SK-N-SH (cell line): ENCODE results near the gene USB1. TPM values are rescaled to one million over a fixed set of nuclear protein-coding genes. Genes with fewer than 3 reads are reported as not detected.

Experiments used
- CTCF ChIA-PET: fragments of 300-600, 350-600 bp; formaldehyde crosslinking; extraction: SDS; loops from one replicate; lab custom pipeline; 2021; lab: Yijun Ruan, JAX
- POLR2A ChIA-PET: fragments of 350-600 bp; sonication (Branson Sonifier 250); formaldehyde crosslinking; extraction: SDS; loops from one replicate; lab custom pipeline; 2020; ENCODE audit warnings: antibody characterized with exemption, inconsistent platforms; lab: Yijun Ruan, JAX
- DNase-seq: peaks from one replicate; pipeline ENCODE4 v3.0.0; 2012
- H2AFZ ChIP-seq: fragments of 200-600 bp; sonication (generic); 2 replicates; pipeline ENCODE4 v1.8.1; 2016; ENCODE audit warnings: antibody characterized with exemption, mild to moderate bottlenecking, low read depth
- H3F3A ChIP-seq: fragments of 200-600 bp; sonication (generic); replicated peaks from 2 replicates; pipeline ENCODE3; 2016; ENCODE audit warnings: antibody characterized with exemption, mild to moderate bottlenecking; ENCODE audit not compliant: insufficient read depth
- H3K27ac ChIP-seq, 2 experiments: fragments of 200-500 bp in 1 of 2; fragments of 200-600 bp in 1 of 2; sonication (Bioruptor generic) in 1 of 2; sonication (generic), shearing (Covaris generic) in 1 of 2; 2 replicates each; pipeline versions ENCODE4 v1.5.1 to v1.6.1; 2014 to 2016; ENCODE audit warnings: low read depth in 2 of 2, inconsistent platforms in 1 of 2, low read length in 1 of 2, mild to moderate bottlenecking in 1 of 2, mixed read lengths in 1 of 2
- H3K27me3 ChIP-seq: fragments of 200-600 bp; sonication (generic), shearing (Covaris generic); 2 replicates; pipeline ENCODE4 v1.6.1; 2016; ENCODE audit warnings: mixed run types; ENCODE audit not compliant: insufficient read depth
- H3K36me3 ChIP-seq, 2 experiments: fragments of 200-500 bp in 1 of 2; fragments of 200-600 bp in 1 of 2; sonication (Bioruptor generic) in 1 of 2; sonication (generic) in 1 of 2; replicated peaks in 1 of 2; 2 replicates each; pipeline versions ENCODE3 to v1.5.1; 2014 to 2016; ENCODE audit warnings: low read length in 1 of 2, mild to moderate bottlenecking in 1 of 2; ENCODE audit not compliant: insufficient read depth in 2 of 2, control insufficient read depth in 1 of 2
- H3K4me1 ChIP-seq, 2 experiments: fragments of 200-500 bp in 1 of 2; fragments of 200-600 bp in 1 of 2; sonication (Bioruptor generic) in 1 of 2; sonication (generic), shearing (Covaris generic) in 1 of 2; 2 replicates each; pipeline versions ENCODE4 v1.5.1 to v1.6.1; 2014 to 2016; ENCODE audit warnings: low read depth in 1 of 2, low read length in 1 of 2, mixed run types in 1 of 2; ENCODE audit not compliant: insufficient read depth in 2 of 2, control insufficient read depth in 1 of 2
- H3K4me2 ChIP-seq: fragments of 200-600 bp; sonication (generic), shearing (Covaris generic); 2 replicates; pipeline ENCODE4 v1.6.1; 2017; ENCODE audit warnings: mixed run types
- H3K4me3 ChIP-seq, 2 experiments: fragments of 200-500 bp in 1 of 2; fragments of 200-600 bp in 1 of 2; sonication (Bioruptor generic) in 1 of 2; sonication (generic), shearing (Covaris generic) in 1 of 2; 2 replicates each; pipeline versions ENCODE4 v1.5.1 to v1.8.1; 2014 to 2016; ENCODE audit warnings: low read depth in 2 of 2, inconsistent platforms in 1 of 2, low read length in 1 of 2, mild to moderate bottlenecking in 1 of 2, mixed read lengths in 1 of 2, moderate library complexity in 1 of 2
- H3K79me2 ChIP-seq: fragments of 200-600 bp; sonication (generic); 2 replicates; pipeline ENCODE4 v1.8.1; 2017; ENCODE audit warnings: mild to moderate bottlenecking; ENCODE audit not compliant: insufficient read depth
- H3K9ac ChIP-seq: fragments of 200-600 bp; sonication (generic); 2 replicates; pipeline ENCODE4 v1.6.1; 2017; ENCODE audit warnings: mixed run types
- H3K9me2 ChIP-seq: fragments of 200-600 bp; sonication (generic); 2 replicates; pipeline ENCODE4 v1.6.1; 2017; ENCODE audit warnings: mixed run types
- H3K9me3 ChIP-seq: fragments of 200-600 bp; sonication (generic); 2 replicates; pipeline ENCODE4 v1.6.1; 2017; ENCODE audit warnings: mixed run types, mild to moderate bottlenecking, moderate library complexity
- H4K20me1 ChIP-seq: fragments of 200-600 bp; sonication (generic); 2 replicates; pipeline ENCODE4 v1.6.1; 2017; ENCODE audit warnings: mild to moderate bottlenecking, mixed run types; ENCODE audit not compliant: insufficient read depth
- CHD2 ChIP-seq: fragments of 150-350 bp; IDR thresholded peaks from 2 replicates; pipeline ENCODE4 v1.6.1; 2018; ENCODE audit warnings: low read length; ENCODE audit not compliant: partially characterized antibody
- ELF1 ChIP-seq: IDR thresholded peaks from 2 replicates; pipeline ENCODE4 v1.4.0; 2012
- EZH2phosphoT487 ChIP-seq: fragments of 200-600 bp; sonication (generic); IDR thresholded peaks from 2 replicates; pipeline ENCODE4 v1.6.1; 2017; ENCODE audit warnings: low read depth, mixed run types, mild to moderate bottlenecking, antibody characterized with exemption, moderate library complexity, borderline replicate concordance
- FOSL2 ChIP-seq: IDR thresholded peaks from 2 replicates; pipeline ENCODE4 v1.4.0; 2012; ENCODE audit warnings: low read depth, mild to moderate bottlenecking, moderate library complexity, borderline replicate concordance
- FOXM1 ChIP-seq: IDR thresholded peaks from 2 replicates; pipeline ENCODE4 v1.4.0; 2012; ENCODE audit warnings: low read depth, mild to moderate bottlenecking
- GABPA ChIP-seq: IDR thresholded peaks from 2 replicates; pipeline ENCODE4 v1.4.0; 2012; ENCODE audit warnings: low read depth, mild to moderate bottlenecking
- GATA2 ChIP-seq: sonication (generic); formaldehyde crosslinking; IDR thresholded peaks from 2 replicates; pipeline ENCODE4 v1.5.0; 2020; ENCODE audit warnings: mild to moderate bottlenecking, missing genetic modification reagents
- IRF3 ChIP-seq: fragments of 150-350 bp; IDR thresholded peaks from 2 replicates; pipeline ENCODE4 v1.6.1; 2016; ENCODE audit warnings: mild to moderate bottlenecking, low read depth, low read length
- JUND ChIP-seq: IDR thresholded peaks from 2 replicates; pipeline ENCODE4 v1.4.0; 2012
- MXI1 ChIP-seq: IDR thresholded peaks from 2 replicates; pipeline ENCODE4 v1.6.1; 2012; ENCODE audit warnings: mild to moderate bottlenecking, low read depth, low read length, improper control_type of control experiment
- NRF1 ChIP-seq: IDR thresholded peaks from 2 replicates; pipeline ENCODE4 v1.6.1; 2012; ENCODE audit warnings: low read depth, mild to moderate bottlenecking, low read length
- PBX3 ChIP-seq: IDR thresholded peaks from 2 replicates; pipeline ENCODE4; 2012
- RCOR1 ChIP-seq: fragments of 150-350 bp; IDR thresholded peaks from 2 replicates; pipeline ENCODE4 v1.6.1; 2017; ENCODE audit warnings: antibody characterized with exemption, low read length
- RXRA ChIP-seq: IDR thresholded peaks from 2 replicates; pipeline ENCODE4 v1.4.0; 2012; ENCODE audit warnings: low read depth, mild to moderate bottlenecking, borderline replicate concordance
- TAF1 ChIP-seq: IDR thresholded peaks from 2 replicates; pipeline ENCODE4 v1.6.1; 2012; ENCODE audit warnings: low read depth, mild to moderate bottlenecking, low read length, moderate library complexity, borderline replicate concordance
- TEAD4 ChIP-seq: IDR thresholded peaks from 2 replicates; pipeline ENCODE4 v1.4.0; 2012; ENCODE audit warnings: mild to moderate bottlenecking, borderline replicate concordance; ENCODE audit not compliant: insufficient read depth
- YY1 ChIP-seq: IDR thresholded peaks from 2 replicates; pipeline ENCODE4 v1.4.0; 2012; ENCODE audit warnings: low read depth, mild to moderate bottlenecking
- WGBS: methylation state at CpG from one replicate; pipeline ENCODE4 v1.1.6; 2017; ENCODE audit warnings: low lambda C conversion rate; 5-methylcytosine and 5-hydroxymethylcytosine counted together
- polyA plus RNA-seq, 3 experiments: library from polyadenylated mRNA; depleted of rRNA; stranded (reverse); fragments of >200 nt; gene quantifications; 2 replicates each; pipeline ENCODE4 v1.2.3, GENCODE V29; 2012
- TF ChIP-seq, protein P1 (sequence below): fragments of 150-350 bp; IDR thresholded peaks from 2 replicates; pipeline ENCODE4 v1.6.1; 2017; ENCODE audit warnings: antibody characterized with exemption, low read length, low read depth, borderline replicate concordance
- TF ChIP-seq, protein P2 (sequence below): IDR thresholded peaks from 2 replicates; pipeline ENCODE4 v1.6.1; 2012; ENCODE audit warnings: mild to moderate bottlenecking, low read depth, low read length, moderate library complexity
- TF ChIP-seq, protein P3 (sequence below): IDR thresholded peaks from 2 replicates; pipeline ENCODE4 v1.4.0; 2012; ENCODE audit warnings: low read depth, borderline replicate concordance

Gene USB1
- polyA plus RNA-seq, 1 of the 3 experiments (the other 2 are of a cell fraction) = 94.1 TPM

GRCh38 chr16:57993897-57994296 is 7.3 kb upstream of the USB1 start:
- Histone ChIP-seq H4K20me1 (0 out of 2 replicates have a peak, but pooled peaks cover 3% of the 10 kb centered on the region), H3K27me3 (no peaks in the 10 kb centered on the region), H3K4me1 (peaks cover 0 to 4% of the 10 kb centered on the region in 2 experiments; a peak in 1 of 4 replicates), H3K36me3 (peaks cover 0 to 35% of the 10 kb centered on the region in 2 experiments), H3K27ac (no peak overlapping the region), H3K9ac (no peak overlapping the region), H3K9me3 (no peaks in the 10 kb centered on the region), H3K9me2 (no peaks in the 10 kb centered on the region), H2AFZ (no peak overlapping the region), H3F3A (no peaks in the 10 kb centered on the region), H3K79me2 (peaks cover 8% of the 10 kb centered on the region; the same call in 1 of the 2 replicates), H3K4me3 (no peak overlapping the region), H3K4me2 (no peak overlapping the region)
- 97% methylated on average over 4 of the region's 5 CpGs for WGBS
- TF ChIP-seq FOXM1 (no peak), NRF1 (no peak), TAF1 (no peak), GABPA (no peak), JUND (no peak), RXRA (no peak), RCOR1 (no peak), FOSL2 (no peak), MXI1 (no peak), TEAD4 (no peak), YY1 (no peak), ELF1 (no peak)
- TF ChIP-seq, protein P1, sequence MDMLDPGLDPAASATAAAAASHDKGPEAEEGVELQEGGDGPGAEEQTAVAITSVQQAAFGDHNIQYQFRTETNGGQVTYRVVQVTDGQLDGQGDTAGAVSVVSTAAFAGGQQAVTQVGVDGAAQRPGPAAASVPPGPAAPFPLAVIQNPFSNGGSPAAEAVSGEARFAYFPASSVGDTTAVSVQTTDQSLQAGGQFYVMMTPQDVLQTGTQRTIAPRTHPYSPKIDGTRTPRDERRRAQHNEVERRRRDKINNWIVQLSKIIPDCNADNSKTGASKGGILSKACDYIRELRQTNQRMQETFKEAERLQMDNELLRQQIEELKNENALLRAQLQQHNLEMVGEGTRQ = no peak
- POLR2A ChIA-PET = no interaction called here
- DNase-seq = no peak
- CTCF ChIA-PET = interaction anchor here (1.0 to 1.6 kb wide), 2 partner anchors 93 to 237 kb away, joined by 4 read pairs; no protein-coding TSS in a partner anchor

DNA sequence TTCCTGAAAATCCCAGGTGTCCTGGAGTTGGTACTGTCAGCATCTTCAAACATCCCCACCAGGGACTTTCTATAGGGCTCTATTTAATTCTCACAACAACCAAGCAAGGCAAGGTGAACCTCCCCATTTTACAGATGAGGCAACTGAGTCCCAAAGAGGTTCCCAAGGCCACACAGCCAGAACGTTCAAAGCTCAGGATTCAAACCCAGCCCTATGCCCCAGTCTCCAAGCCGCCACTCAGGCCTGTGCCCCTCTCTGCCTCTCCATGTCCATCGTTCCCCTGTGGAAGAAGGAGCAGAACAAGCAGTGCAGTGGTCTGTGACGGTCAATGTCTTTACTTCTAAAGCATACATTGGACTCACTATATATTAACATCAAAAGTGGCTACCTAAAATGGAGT is 6.8 kb upstream of the USB1 start:
- no peaks in the 10 kb centered on the region for H3K27me3 ChIP-seq
- ChIA-PET CTCF (interaction anchor here (1.0 kb wide), 1 partner anchor 237 kb away, joined by 4 read pairs; no protein-coding TSS in a partner anchor), POLR2A (no interaction called here)
- no peak overlapping the region for H3K9ac ChIP-seq
- no peak for DNase-seq
- 82% methylated on average over 4 of the region's 4 CpGs for WGBS
- H3K9me2 ChIP-seq = no peaks in the 10 kb centered on the region
- no peak overlapping the region for H3K4me2 ChIP-seq
- no peaks in the 10 kb centered on the region for H3F3A ChIP-seq
- H3K27ac ChIP-seq = no peak overlapping the region
- peaks cover 0 to 6% of the 10 kb centered on the region in 2 experiments; a peak in 1 of 4 replicates for H3K4me1 ChIP-seq
- H3K4me3 ChIP-seq = no peak overlapping the region
- peaks cover 0 to 35% of the 10 kb centered on the region in 2 experiments for H3K36me3 ChIP-seq
- H4K20me1 ChIP-seq = 0 out of 2 replicates have a peak, but pooled peaks cover 6% of the 10 kb centered on the region
- no peak overlapping the region for H2AFZ ChIP-seq
- no peaks in the 10 kb centered on the region for H3K9me3 ChIP-seq
- peaks cover 13% of the 10 kb centered on the region for H3K79me2 ChIP-seq
- no peak for TF ChIP-seq GATA2 (CRISPR knock-in tag)
- TF ChIP-seq, protein P2, sequence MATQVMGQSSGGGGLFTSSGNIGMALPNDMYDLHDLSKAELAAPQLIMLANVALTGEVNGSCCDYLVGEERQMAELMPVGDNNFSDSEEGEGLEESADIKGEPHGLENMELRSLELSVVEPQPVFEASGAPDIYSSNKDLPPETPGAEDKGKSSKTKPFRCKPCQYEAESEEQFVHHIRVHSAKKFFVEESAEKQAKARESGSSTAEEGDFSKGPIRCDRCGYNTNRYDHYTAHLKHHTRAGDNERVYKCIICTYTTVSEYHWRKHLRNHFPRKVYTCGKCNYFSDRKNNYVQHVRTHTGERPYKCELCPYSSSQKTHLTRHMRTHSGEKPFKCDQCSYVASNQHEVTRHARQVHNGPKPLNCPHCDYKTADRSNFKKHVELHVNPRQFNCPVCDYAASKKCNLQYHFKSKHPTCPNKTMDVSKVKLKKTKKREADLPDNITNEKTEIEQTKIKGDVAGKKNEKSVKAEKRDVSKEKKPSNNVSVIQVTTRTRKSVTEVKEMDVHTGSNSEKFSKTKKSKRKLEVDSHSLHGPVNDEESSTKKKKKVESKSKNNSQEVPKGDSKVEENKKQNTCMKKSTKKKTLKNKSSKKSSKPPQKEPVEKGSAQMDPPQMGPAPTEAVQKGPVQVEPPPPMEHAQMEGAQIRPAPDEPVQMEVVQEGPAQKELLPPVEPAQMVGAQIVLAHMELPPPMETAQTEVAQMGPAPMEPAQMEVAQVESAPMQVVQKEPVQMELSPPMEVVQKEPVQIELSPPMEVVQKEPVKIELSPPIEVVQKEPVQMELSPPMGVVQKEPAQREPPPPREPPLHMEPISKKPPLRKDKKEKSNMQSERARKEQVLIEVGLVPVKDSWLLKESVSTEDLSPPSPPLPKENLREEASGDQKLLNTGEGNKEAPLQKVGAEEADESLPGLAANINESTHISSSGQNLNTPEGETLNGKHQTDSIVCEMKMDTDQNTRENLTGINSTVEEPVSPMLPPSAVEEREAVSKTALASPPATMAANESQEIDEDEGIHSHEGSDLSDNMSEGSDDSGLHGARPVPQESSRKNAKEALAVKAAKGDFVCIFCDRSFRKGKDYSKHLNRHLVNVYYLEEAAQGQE = no peak
- no peak for TF ChIP-seq EZH2phosphoT487
- no peak for TF ChIP-seq ELF1
- TF ChIP-seq CHD2 = no peak
- TF ChIP-seq PBX3 = no peak
- TF ChIP-seq YY1 = no peak
- no peak for TF ChIP-seq GABPA
- no peak for TF ChIP-seq RCOR1
- no peak for TF ChIP-seq IRF3
- TF ChIP-seq, protein P3, sequence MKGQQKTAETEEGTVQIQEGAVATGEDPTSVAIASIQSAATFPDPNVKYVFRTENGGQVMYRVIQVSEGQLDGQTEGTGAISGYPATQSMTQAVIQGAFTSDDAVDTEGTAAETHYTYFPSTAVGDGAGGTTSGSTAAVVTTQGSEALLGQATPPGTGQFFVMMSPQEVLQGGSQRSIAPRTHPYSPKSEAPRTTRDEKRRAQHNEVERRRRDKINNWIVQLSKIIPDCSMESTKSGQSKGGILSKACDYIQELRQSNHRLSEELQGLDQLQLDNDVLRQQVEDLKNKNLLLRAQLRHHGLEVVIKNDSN = no peak
- TF ChIP-seq FOXM1 = no peak
- no peak for TF ChIP-seq FOSL2
